ENCODE data around the gene ASRGL1. TPM values are rescaled to one million over a fixed set of nuclear protein-coding genes. Genes with fewer than 3 reads are reported as not detected.

The ASRGL1 gene
- polyA plus RNA-seq, 1 experiment: 0.61 TPM

GRCh38 chr11:62416596-62416995 lies 79.3 kb downstream of the ASRGL1 start:
- ChIA-PET POLR2A (no interaction called here), CTCF (interaction anchor here (0.9 kb wide), 1 partner anchor 619 kb away, joined by 3 read pairs; no protein-coding TSS in a partner anchor)
- Histone ChIP-seq H3K4me3 (ENCODE audit: low read depth, low read length) (no peak overlapping the region), H3K9me3 (ENCODE audit: control insufficient read depth, insufficient read depth, low read length) (no peaks in the 10 kb centered on the region), H3K27ac (ENCODE audit: low read depth, low read length) (no peak overlapping the region), H3K27me3 (ENCODE audit: control insufficient read depth, insufficient read depth, low read length) (no peaks in the 10 kb centered on the region)
- TF ChIP-seq CTCF (IDR thresholded peaks at IDR 0.05; ENCODE audit: low read depth, low read length): no peak
- no peak for DNase-seq (ENCODE audit: low read depth, low spot score)

- Histone ChIP-seq H3K27ac (ENCODE audit: low read depth, low read length) (no peak overlapping the region), H3K9me3 (ENCODE audit: control insufficient read depth, insufficient read depth, low read length) (no peaks in the 10 kb centered on the region), H3K4me3 (ENCODE audit: low read depth, low read length) (no peak overlapping the region), H3K27me3 (ENCODE audit: control insufficient read depth, insufficient read depth, low read length) (no peaks in the 10 kb centered on the region)
- POLR2A ChIA-PET: no interaction called here
- no peak for DNase-seq (ENCODE audit: low read depth, low spot score)
- CTCF ChIA-PET: interaction anchor here (1.8 to 2.9 kb wide), 2 partner anchors 23 to 124 kb away, joined by 11 to 16 read pairs; no protein-coding TSS in a partner anchor
- TF ChIP-seq CTCF (IDR thresholded peaks at IDR 0.05; ENCODE audit: low read depth, low read length): no peak
Observed at GRCh38 chr11:62418136-62418535, 80.9 kb downstream of the ASRGL1 start.

GRCh38 chr11:62418733-62419132 lies 81.5 kb downstream of the ASRGL1 start, which contains the start of gene SCGB1A1:
TSS of gene SCGB1A1 (plus strand) at chr11:62419033. CDS start at chr11:62419096, 63 bp downstream.
- no peak for DNase-seq (ENCODE audit: low read depth, low spot score)
- Histone ChIP-seq H3K4me3 (ENCODE audit: low read depth, low read length) (no peak within 1 kb of the TSS), H3K27ac (ENCODE audit: low read depth, low read length) (peak within 1 kb of the TSS; percentile 11), H3K27me3 (ENCODE audit: control insufficient read depth, insufficient read depth, low read length) (no peaks in the 10 kb centered on the region), H3K9me3 (ENCODE audit: control insufficient read depth, insufficient read depth, low read length) (no peaks in the 10 kb centered on the region)
- ChIA-PET CTCF (interaction anchor here (0.5 to 3.3 kb wide), 4 partner anchors 24 to 1906 kb away, joined by 3 to 16 read pairs (median 12); no protein-coding TSS in a partner anchor), POLR2A (interaction anchor here (0.6 to 0.9 kb wide), 2 partner anchors 26 to 139 kb away, joined by 3 read pairs; no protein-coding TSS in a partner anchor)
- TF ChIP-seq CTCF (IDR thresholded peaks at IDR 0.05; ENCODE audit: low read depth, low read length): no peak

- CTCF ChIA-PET: interaction anchor here (0.5 to 3.3 kb wide), 4 partner anchors 24 to 1905 kb away, joined by 3 to 16 read pairs (median 12); no protein-coding TSS in a partner anchor
- POLR2A ChIA-PET: interaction anchor here (0.6 to 0.9 kb wide), 2 partner anchors 26 to 138 kb away, joined by 3 read pairs; no protein-coding TSS in a partner anchor
Observed at GRCh38 chr11:62419314-62419929, 82.2 kb downstream of the ASRGL1 start.

More at GRCh38 chr11:62419314-62419929, 82.2 kb downstream of the ASRGL1 start:
- no peak overlapping the region for H3K4me3 ChIP-seq (ENCODE audit: low read depth, low read length)
- no peak for DNase-seq (ENCODE audit: low read depth, low spot score)
- H3K27me3 ChIP-seq (ENCODE audit: control insufficient read depth, insufficient read depth, low read length): no peaks in the 10 kb centered on the region
- H3K9me3 ChIP-seq (ENCODE audit: control insufficient read depth, insufficient read depth, low read length): no peaks in the 10 kb centered on the region
- no peak for TF ChIP-seq CTCF (IDR thresholded peaks at IDR 0.05; ENCODE audit: low read depth, low read length)
- peak overlapping the region; percentile 11 for H3K27ac ChIP-seq (ENCODE audit: low read depth, low read length)

Measured in AG04450 (cell line).